Fibroblast of the conjunctiva (primary cell): ENCODE results near the gene TMEM120B.

ENCODE experiments used
- DNase-seq: peaks from one replicate; pipeline ENCODE4 v3.0.0-alpha.2; 2010; ENCODE audit warnings: low read depth

Gene TMEM120B

GRCh38 chr12:121792607-121793439 is 80.3 kb downstream of the TMEM120B start:
- no peak for DNase-seq

- DNase-seq = no peak
These were observed 80.9 kb downstream of the TMEM120B start, which contains the start of gene RHOF for GRCh38 chr12:121793440-121793837. Gene RHOF (minus strand): TSS chr12:121793688. CDS start chr12:121793633, 55 bp downstream.

- DNase-seq = peak; percentile 86
These were observed 81.4 kb downstream of the TMEM120B start for GRCh38 chr12:121793838-121794533.

GRCh38 chr12:121794534-121795033 is 82.0 kb downstream of the TMEM120B start:
- no peak for DNase-seq

GRCh38 chr12:121795034-121795968 is 82.7 kb downstream of the TMEM120B start:
- no peak for DNase-seq

GRCh38 chr12:121796855-121797751 is 84.6 kb downstream of the TMEM120B start:
- peak; percentile 79 for DNase-seq

- DNase-seq = no peak
These were observed 85.6 kb downstream of the TMEM120B start for GRCh38 chr12:121797937-121798786.

GRCh38 chr12:121798787-121799155 is 86.2 kb downstream of the TMEM120B start:
- no peak for DNase-seq

- no peak for DNase-seq
These were observed 86.7 kb downstream of the TMEM120B start for GRCh38 chr12:121799156-121799841.

- peak; percentile 82 for DNase-seq
These were observed 87.5 kb downstream of the TMEM120B start for GRCh38 chr12:121799842-121800693.

GRCh38 chr12:121800694-121801594 is 88.4 kb downstream of the TMEM120B start:
- no peak for DNase-seq

- DNase-seq = no peak
These were observed 89.3 kb downstream of the TMEM120B start for GRCh38 chr12:121801595-121802484.

- DNase-seq = no peak
These were observed 89.9 kb downstream of the TMEM120B start for GRCh38 chr12:121802485-121802842.

GRCh38 chr12:121802843-121803698 is 90.5 kb downstream of the TMEM120B start:
- peak; percentile 95 for DNase-seq

- DNase-seq = no peak
These were observed 91.4 kb downstream of the TMEM120B start, which contains the start of gene SETD1B for GRCh38 chr12:121803861-121804416. Gene SETD1B (plus strand): TSS chr12:121804009. CDS start chr12:121804738, 729 bp downstream.
